ENCODE measurements around the gene PEPD.
"Not testable (repeated sequence)": the region's sequence is repeated elsewhere in the genome, so short reads cannot be mapped to it uniquely, and the experiment has no call there.

The PEPD gene

DNA sequence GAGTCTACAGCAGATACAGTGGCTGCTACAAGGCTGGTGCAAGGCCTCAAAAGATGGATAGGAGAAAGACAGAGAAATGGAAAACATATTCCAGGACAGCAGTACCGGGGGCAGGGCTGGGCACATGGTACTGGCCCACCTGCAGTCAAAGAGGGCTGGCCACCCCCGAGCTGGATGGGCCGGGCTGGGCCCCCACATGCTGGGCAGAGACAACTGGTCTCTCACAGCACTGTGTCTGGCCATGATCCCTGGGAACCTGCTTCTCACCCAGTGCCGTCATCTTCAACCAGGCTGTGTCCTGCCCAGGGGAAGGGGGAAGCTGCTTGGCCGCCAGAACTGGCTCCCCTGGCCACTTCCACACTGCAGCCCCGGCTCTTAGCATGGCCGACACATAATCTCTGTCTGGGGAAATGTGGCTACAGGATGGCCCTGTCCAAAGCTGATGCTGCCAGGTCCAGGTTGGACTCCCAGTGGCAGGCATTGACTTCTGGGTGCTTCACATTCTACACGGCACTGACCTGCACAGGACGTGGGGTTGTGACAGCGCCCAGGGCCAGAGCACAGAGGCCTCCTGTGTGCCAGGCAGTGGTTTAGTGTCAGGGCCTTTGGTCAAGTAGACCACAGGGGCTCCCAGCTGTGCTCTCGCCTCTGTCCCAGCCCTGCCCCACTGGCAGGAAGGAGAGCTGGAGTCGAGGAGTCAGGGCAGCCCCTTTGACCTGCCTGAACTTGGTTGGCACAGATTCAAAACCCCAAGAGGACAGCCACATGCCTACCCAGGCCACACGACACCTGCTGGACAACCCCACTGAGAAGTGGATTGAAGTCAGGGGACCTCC is 21.7 kb downstream of the PEPD start:
- in situ Hi-C loops (cut with MboI; ENCODE audit: low sequenced_read_pairs): no loop called here

DNA sequence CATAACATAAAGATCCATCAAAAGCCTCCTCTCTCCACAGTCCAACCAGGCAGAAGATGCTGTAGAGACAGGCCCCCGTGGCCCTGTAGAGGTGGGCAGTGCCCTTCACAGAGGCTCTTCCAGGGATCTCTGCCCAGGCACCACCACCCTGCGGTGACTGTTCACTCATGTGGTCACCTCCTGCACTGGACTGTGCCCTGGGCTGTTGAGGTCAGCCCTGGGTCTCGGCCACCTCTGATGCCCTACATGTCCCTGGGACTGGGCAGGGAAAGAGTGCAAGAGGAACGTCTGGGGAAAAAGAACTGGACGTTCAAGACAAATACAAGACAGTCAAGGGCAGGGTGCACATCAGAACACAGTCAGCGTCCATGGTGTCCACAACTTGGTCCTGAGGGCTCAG is 22.3 kb downstream of the PEPD start:
- in situ Hi-C loops (cut with MboI; ENCODE audit: low sequenced_read_pairs): no loop called here

DNA sequence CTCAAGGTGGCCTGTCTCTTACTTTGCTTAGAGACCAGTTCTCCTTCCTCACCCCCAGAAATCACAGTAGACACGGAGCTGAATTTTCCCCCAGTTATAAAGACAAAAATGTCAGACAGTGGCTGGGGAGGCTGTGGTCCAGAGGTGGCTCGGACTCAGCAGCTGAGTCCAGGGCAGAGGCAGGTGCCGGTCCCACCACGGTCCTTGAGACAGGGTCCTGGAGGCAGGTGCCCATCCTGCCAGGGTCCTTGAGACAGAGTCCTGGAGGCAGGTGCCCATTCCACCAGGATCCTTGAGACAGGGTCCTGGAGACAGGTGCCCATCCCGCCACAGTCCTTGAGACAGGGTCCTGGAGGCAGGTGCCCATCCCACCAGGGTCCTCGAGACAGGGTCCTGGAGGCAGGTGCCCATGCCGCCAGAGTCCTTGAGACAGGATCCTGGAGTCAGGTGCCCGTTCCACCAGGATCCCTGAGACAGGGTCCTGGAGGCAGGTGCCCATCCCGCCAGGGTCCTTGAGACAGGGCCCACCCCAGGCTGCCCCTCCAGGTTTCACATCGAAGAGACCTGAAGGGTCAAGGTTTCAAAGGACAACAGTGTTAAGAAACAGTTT is 23.1 kb downstream of the PEPD start:
- in situ Hi-C loops (cut with MboI; ENCODE audit: low sequenced_read_pairs): no loop called here

GRCh38 chr19:33497778-33498175 is 23.8 kb downstream of the PEPD start:
- in situ Hi-C loops (cut with MboI; ENCODE audit: low sequenced_read_pairs): no loop called here

DNA sequence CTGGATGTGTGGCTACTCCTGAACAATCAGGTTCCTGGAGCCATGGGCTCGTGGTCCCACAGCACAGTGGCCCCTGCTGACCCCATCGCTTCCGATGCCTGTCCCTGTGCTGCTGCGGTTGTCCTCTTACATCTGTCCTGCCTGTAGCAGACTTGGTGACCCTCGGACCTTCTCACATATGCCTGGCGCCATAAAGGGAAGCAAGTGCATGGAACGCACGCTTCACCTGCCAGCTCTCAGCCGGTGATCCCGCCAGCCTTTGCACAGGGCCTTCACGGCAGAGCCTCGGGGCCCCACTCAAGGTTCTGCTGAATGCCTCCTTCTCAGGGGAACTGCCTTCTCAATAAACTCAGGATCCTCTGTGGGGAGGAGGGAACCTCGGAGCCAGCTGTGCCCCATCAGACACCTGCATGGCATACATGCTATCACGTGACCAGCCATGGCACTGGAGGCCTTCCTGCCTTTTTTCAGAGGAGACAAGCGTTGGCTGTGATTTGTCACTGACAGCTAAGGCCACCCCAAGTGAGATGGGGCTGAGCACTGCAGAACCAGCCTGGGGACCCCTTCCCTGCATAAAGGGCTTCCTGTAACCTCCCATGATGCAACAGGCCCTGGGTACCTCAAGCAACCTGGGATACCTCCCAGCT is 24.3 kb downstream of the PEPD start:
- in situ Hi-C loops (cut with MboI; ENCODE audit: low sequenced_read_pairs): no loop called here

GRCh38 chr19:33496038-33496895 is 25.3 kb downstream of the PEPD start:
- in situ Hi-C loops (cut with MboI; ENCODE audit: low sequenced_read_pairs): no loop called here

DNA sequence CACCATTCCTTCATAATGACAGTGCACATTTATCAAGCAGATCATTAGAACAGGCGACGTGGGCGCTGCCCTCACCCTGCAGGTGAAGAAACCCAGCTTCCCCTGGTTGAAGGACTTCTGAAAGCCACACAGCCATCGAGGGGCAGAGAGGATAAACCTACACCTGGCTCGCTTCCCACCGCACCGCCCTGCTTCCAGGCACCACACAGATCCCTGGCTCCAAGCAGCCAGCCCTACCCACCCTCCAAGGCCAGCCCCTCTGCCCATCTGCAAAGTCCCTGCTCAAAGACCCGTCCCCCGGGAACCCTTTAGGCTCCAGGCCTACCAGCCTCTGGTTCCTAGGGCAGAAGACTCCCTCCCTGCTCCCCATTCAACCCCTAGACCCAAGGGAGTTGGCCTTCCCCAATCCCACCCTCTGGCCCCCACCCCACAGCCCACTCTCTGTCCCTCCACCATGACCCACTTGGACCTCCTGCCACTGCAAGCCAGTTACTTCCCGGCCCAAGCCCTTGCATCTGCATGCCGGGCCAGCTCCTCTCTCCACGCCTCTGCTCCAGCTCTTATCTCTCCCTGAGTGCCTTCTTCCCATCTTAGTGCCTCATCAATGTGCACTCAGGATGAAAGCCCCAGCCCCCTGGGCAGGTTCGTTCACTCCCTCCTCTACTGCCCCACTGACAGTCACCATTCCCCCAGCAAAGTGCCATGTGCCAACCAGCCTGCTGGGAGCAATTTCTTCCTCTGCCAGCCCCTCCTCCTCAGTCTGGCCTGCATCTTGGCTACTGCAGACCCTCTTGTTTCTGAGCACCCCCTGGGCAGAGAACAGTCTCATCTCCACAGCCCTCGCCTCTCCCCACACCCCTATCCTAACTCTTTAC is 28.0 kb downstream of the PEPD start:
- in situ Hi-C loops (cut with MboI; ENCODE audit: low sequenced_read_pairs): no loop called here

DNA sequence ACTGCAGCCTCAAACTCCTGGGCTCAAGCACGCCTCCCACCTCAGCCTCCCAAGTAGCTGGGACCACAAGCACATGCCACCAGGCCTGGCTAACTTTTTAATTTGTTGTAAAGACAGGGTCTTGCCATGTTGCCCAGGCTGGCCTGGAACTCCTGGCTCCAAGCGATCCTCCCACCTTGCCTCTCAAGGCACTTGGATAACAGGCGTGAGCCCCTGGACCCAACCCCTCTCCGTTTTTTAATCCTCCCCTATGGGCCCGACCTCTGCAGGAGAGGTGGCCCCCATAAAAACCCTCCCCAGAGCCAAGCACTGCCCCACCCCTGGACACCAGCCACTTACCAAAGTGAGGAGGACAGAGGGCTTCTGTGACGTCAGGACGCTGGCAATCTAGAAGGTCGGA is 28.6 kb downstream of the PEPD start:
- in situ Hi-C loops (cut with MboI; ENCODE audit: low sequenced_read_pairs): no loop called here

DNA sequence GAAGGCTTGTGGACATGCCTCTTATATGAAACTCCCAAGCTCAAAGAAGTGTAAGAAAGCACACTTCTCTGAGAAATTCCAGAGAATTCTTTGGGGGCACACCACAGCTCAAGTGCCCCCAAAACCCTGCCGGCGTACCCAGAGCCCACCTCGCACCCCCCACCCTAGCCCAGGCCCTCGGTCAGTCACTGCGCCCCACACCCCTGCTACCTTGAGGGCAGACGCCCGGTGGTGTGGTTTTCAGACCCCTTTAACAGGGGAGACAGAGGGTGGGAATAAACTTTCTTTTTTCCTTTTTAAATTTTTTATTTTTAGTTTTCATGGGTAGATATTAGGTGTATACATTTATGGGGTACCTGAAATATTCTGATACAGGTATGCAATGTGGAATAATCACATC is 29.5 kb downstream of the PEPD start:
- in situ Hi-C loops (cut with MboI; ENCODE audit: low sequenced_read_pairs): no loop called here

- in situ Hi-C loops (cut with MboI; ENCODE audit: low sequenced_read_pairs): not testable (repeated sequence)
These were observed 31.0 kb downstream of the PEPD start for GRCh38 chr19:33490596-33490995.

DNA sequence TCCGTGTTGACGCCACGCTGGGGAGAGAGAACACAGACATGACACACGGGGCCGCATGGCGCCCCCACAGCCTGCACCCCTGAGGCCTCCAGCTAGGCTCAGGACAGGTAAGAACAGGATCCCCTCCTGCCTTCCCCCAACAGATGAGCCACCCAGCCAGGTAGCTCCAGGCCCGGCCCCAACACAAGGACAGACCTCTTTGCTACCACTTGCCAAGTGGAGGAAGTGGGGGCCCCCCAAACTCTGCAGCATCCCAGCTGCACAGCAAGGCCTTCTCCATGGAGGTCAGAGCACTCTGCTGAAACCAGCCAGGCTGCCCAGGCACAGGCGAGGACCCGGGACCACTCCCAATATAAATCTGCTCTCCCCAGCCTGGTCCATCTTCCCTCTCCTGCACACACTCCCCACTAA is 31.5 kb downstream of the PEPD start:
- in situ Hi-C loops (cut with MboI; ENCODE audit: low sequenced_read_pairs): no loop called here

DNA sequence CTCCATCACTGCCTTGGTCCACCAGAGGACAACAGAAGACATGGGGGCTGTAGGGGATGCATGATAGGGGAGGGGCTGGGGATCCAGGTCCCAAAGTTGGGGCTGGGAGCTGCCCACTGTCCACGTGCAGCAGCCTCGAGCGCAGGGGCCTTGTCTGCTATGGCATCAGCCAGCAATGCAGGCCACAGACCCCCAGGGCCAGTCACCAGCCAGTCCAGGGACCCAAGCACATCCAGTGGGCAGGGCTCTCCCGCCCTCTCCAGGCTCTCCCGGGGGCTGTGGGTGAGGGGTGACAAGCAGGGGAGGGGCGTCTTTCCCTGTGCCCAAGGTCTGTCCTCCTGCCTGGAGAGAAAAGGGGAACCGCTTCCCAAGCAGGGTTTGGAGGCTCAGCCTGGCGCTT is 32.8 kb downstream of the PEPD start:
- in situ Hi-C loops (cut with MboI; ENCODE audit: low sequenced_read_pairs): no loop called here

DNA sequence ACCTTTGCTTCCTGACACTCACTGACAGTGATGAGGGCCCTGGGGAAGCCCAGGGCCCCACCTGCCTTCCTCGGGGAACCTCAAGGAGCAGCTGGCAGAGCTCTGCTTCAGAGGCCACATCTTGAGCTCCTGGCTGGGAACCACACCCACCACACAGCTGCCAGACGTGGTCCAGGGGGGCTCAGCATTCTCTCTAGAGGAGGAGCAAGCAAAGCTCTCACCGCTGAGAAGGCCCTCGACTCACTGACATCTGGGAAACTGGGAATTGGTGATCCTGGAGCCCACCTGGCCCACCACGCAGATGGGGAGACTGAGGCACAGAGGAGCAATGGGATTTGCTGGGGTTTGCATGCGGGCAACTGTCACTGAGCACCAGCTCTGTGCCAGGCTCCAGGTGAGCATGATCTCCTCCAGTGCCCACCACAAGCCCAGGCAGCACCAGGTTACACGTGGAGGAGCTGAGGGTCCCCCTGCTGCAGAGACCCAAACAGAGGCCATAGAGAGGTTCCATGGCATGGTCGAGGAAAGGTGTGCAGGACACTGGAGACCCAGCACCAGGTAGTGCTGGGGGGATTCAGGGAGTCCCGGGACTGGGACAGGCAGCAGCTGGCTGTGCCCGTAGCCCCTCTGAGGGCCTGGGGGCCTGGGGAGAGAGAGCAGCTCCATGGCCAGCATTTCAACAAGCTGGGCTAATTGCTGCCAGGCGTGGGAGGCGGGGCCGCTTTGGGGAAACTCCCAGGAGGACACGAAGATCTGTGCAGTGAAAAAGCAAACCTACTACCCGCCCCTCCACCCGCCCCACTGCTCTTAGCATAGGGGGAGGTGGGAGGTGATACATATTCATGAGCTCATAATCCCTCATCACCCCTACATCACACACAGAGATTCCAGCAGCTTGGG is 33.4 kb downstream of the PEPD start:
- in situ Hi-C loops (cut with MboI; ENCODE audit: low sequenced_read_pairs): no loop called here

GRCh38 chr19:33486936-33487811 is 34.4 kb downstream of the PEPD start:
- in situ Hi-C loops (cut with MboI; ENCODE audit: low sequenced_read_pairs): no loop called here

- in situ Hi-C loops (cut with MboI; ENCODE audit: low sequenced_read_pairs): no loop called here
These were observed 35.2 kb downstream of the PEPD start for GRCh38 chr19:33486407-33486806.

- in situ Hi-C loops (cut with MboI; ENCODE audit: low sequenced_read_pairs): no loop called here
These were observed 37.3 kb downstream of the PEPD start for GRCh38 chr19:33484226-33484774.

DNA sequence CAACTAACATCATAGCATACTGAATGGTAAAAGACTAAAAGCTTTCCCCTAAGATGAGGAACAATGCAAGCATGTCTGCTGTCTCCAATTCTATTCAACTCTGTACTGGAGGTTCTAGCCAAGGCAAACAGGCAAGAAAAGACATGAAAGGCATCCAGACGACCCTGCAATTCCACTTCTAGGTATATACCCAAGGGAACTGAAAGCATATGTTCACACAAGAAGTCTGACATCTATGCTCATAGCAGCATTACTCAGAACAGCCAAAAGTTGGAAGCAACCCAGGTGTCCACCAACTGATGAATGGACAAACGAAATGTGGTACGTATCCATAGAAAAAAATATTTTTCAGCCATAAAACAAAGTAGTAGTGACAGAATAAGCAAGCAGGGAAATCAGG is 39.1 kb downstream of the PEPD start:
- in situ Hi-C loops (cut with MboI; ENCODE audit: low sequenced_read_pairs): no loop called here

DNA sequence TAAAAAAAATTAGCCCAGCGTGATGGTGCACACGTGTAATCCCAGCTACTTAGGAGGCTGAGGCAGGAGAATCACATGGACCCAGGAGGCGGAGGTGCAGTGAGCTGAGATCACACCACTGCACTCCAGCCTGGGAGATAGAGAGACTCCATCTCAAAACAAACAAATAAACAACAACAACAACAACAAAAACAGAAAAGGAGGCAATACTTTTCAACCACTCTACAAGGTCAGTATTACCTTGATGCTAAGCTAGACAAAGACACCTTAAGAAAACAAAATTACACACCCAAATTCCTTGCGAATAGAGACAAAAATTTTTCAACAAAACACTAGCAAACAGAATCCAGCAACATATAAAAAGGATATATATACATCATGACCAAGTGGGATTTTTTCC is 39.7 kb downstream of the PEPD start:
- in situ Hi-C loops (cut with MboI; ENCODE audit: low sequenced_read_pairs): no loop called here

All from HL-60/S4 treated with phorbol 12-myristate 13-acetate at 8.2 ng/mL for 4 days and 3 days (cell line).